Measurements from ENCODE around the gene ITGA11. TPM values are rescaled to one million over a fixed set of nuclear protein-coding genes. Genes with fewer than 3 reads are reported as not detected.

ITGA11 gene
- total RNA-seq, 1 experiment from 2014 or later, result 0.70 TPM

- no peaks in the 10 kb centered on the region for H3K4me1 ChIP-seq (replicated peaks; ENCODE audit: insufficient read depth)
- no peaks in the 10 kb centered on the region for H3K9me2 ChIP-seq (ENCODE audit: insufficient read depth)
- H3K9me3 ChIP-seq (ENCODE audit: insufficient read depth, low read depth), result no peaks in the 10 kb centered on the region
- no peak overlapping the region for H2AFZ ChIP-seq
- no peaks in the 10 kb centered on the region for H3K27me3 ChIP-seq (ENCODE audit: insufficient read depth, low read depth)
- no peaks in the 10 kb centered on the region for H3F3A ChIP-seq (ENCODE audit: insufficient read depth, low read depth)
- no peak for TF ChIP-seq CTCF (conservative IDR thresholded peaks at IDR 0.05)
- no peak for TF ChIP-seq EZH2 (IDR thresholded peaks at IDR 0.05; ENCODE audit: low read depth)
- H3K79me2 ChIP-seq (ENCODE audit: low read depth), result no peaks in the 10 kb centered on the region
- BruUV-seq (replicated peaks), result no TSS peak
- H3K36me3 ChIP-seq (ENCODE audit: low read depth), result no peaks in the 10 kb centered on the region
- H3K27ac ChIP-seq, result no peak overlapping the region
- ChIA-PET POLR2A (ENCODE audit: unreplicated experiment) (no interaction called here), CTCF (no interaction called here)
- DNase-seq, result no peak
- H3K4me2 ChIP-seq, result no peak overlapping the region
- H4K20me1 ChIP-seq (ENCODE audit: insufficient read depth), result no peaks in the 10 kb centered on the region
- no peak overlapping the region for H3K4me3 ChIP-seq
- intact Hi-C loops (cut with micrococcal nuclease; ENCODE audit: unreplicated experiment), result no loop called here
Observed at GRCh38 chr15:68407886-68408881, 23.8 kb downstream of the ITGA11 start.

DNA sequence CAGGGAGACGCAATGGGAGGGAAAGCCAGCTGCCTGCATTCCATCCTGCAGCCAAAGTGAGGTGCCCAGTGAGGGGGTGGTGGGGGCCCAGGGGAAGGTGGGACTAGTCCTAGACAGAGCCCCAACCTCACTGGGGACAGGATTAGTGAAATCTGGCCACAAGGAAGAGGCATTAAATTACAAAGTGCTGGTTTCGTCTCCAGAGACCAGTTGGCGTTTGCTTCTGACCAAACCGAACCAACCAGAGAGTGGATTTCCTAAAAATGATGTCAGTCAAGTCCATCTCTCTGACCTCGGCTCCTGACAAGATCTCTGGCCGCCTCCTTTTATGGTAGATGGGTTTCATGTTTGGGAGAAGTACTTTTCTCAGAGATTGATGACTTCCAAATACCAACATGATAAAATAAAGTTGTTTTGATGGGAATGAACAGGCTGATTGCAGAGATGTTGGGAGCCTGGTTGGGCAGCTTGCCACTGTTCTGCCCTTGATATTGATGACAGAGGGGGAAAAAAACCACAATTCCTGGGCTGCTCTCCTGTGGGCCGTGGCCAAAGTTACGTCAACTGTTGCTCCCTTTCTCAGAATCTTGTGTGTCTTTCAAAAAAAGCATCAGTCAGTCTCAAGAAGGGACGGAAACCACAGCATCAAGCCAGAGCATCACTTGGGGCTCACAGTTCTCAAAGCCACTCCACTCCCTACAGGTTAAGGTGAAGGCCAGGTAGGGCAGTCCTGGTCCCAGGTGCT lies 24.6 kb downstream of the ITGA11 start:
- Histone ChIP-seq H3K79me2 (ENCODE audit: low read depth) (no peaks in the 10 kb centered on the region), H3K36me3 (ENCODE audit: low read depth) (no peaks in the 10 kb centered on the region), H4K20me1 (ENCODE audit: insufficient read depth) (no peaks in the 10 kb centered on the region), H3K27ac (no peak overlapping the region), H3K27me3 (ENCODE audit: insufficient read depth, low read depth) (no peaks in the 10 kb centered on the region), H2AFZ (no peak overlapping the region), H3K9me2 (ENCODE audit: insufficient read depth) (no peaks in the 10 kb centered on the region), H3K4me2 (no peak overlapping the region), H3K4me1 (replicated peaks; ENCODE audit: insufficient read depth) (no peaks in the 10 kb centered on the region), H3K4me3 (no peak overlapping the region), H3F3A (ENCODE audit: insufficient read depth, low read depth) (no peaks in the 10 kb centered on the region), H3K9me3 (ENCODE audit: insufficient read depth, low read depth) (no peaks in the 10 kb centered on the region)
- no peak for DNase-seq
- ChIA-PET CTCF (no interaction called here), POLR2A (ENCODE audit: unreplicated experiment) (no interaction called here)
- TF ChIP-seq EZH2 (IDR thresholded peaks at IDR 0.05; ENCODE audit: low read depth), result no peak
- no peak for TF ChIP-seq CTCF (conservative IDR thresholded peaks at IDR 0.05)
- BruUV-seq (replicated peaks), result no TSS peak
- intact Hi-C loops (cut with micrococcal nuclease; ENCODE audit: unreplicated experiment), result no loop called here

DNA sequence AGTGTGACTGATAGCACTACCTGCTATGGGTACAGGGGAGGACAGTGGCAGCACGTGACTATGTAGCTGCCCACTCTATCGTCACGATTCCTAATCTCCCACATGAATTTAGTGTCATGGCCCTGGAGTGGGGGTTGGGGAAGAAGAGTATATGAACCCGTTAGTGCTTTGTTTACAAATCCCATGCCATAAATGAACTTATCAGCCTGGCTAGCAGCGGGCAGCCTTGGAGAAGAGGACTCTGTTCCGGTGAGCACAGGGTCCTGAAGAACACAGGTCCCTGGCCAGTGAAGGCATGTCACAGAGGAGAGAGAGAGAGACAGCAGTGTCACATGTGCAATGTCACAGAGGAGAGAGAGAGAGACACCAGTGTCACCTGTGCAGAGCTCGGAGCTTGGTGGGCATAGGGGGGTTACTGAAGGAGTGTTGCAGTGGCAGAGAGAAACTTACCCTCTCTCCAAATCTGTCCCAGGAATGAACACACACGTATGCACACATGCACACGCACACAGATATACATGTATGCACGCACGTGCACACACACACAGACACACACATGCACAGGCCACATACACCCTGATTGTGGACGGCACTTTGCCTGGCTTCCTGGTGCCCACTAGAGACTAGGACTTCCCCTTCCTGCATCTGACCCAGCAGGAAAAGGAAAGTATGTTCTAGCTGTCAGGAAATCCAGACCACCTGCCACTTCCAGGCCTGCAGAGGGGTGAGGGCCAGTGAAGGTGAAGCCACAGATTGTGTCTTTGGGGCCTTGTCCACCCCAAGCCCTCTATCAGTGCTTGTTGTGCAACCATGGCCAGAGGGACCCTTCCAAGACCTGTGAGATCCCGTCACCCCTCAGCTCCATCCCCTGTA lies 26.3 kb downstream of the ITGA11 start:
- ChIA-PET CTCF (no interaction called here), POLR2A (ENCODE audit: unreplicated experiment) (no interaction called here)
- no TSS peak for BruUV-seq (replicated peaks)
- no peaks in the 10 kb centered on the region for H4K20me1 ChIP-seq (ENCODE audit: insufficient read depth)
- intact Hi-C loops (cut with micrococcal nuclease; ENCODE audit: unreplicated experiment), result no loop called here
- no peak overlapping the region for H3K4me2 ChIP-seq
- no peaks in the 10 kb centered on the region; the same call in 1 of the 2 replicates for H3K9me3 ChIP-seq (ENCODE audit: insufficient read depth, low read depth)
- H3K79me2 ChIP-seq (ENCODE audit: low read depth), result no peaks in the 10 kb centered on the region
- no peak for DNase-seq
- TF ChIP-seq CTCF (conservative IDR thresholded peaks at IDR 0.05), result no peak
- TF ChIP-seq EZH2 (IDR thresholded peaks at IDR 0.05; ENCODE audit: low read depth), result no peak
- no peak overlapping the region for H3K27ac ChIP-seq
- no peaks in the 10 kb centered on the region for H3K36me3 ChIP-seq (ENCODE audit: low read depth)
- no peak overlapping the region for H3K4me3 ChIP-seq
- H3K4me1 ChIP-seq (replicated peaks; ENCODE audit: insufficient read depth), result no peaks in the 10 kb centered on the region
- no peak overlapping the region for H2AFZ ChIP-seq
- H3K9me2 ChIP-seq (ENCODE audit: insufficient read depth), result no peaks in the 10 kb centered on the region
- H3K27me3 ChIP-seq (ENCODE audit: insufficient read depth, low read depth), result no peaks in the 10 kb centered on the region
- H3F3A ChIP-seq (ENCODE audit: insufficient read depth, low read depth), result no peaks in the 10 kb centered on the region

Measured in PC-9 (cell line).